Loucy (cell line): ENCODE data around the gene ZFAND3.

Experiments used
- H2AFZ ChIP-seq: fragments of 200-600 bp; sonication (generic); 2 replicates; pipeline ENCODE4 v1.6.0; 2016; ENCODE audit warnings: antibody characterized with exemption, mild to moderate bottlenecking, low read length, moderate library complexity
- H3F3A ChIP-seq: fragments of 200-600 bp; 2 replicates; pipeline ENCODE4 v1.6.0; 2016; ENCODE audit warnings: antibody characterized with exemption, low read depth, mild to moderate bottlenecking
- H3K27me3 ChIP-seq: fragments of 200-600 bp; sonication (generic); 2 replicates; pipeline ENCODE4 v1.6.1; 2014; ENCODE audit warnings: low read length, mild to moderate bottlenecking; ENCODE audit not compliant: insufficient read depth, poor library complexity, severe bottlenecking
- H3K36me3 ChIP-seq: fragments of 200-600 bp; sonication (generic); 2 replicates; pipeline ENCODE4 v1.6.1; 2016; ENCODE audit warnings: low read length; ENCODE audit not compliant: insufficient read depth
- H3K4me1 ChIP-seq: fragments of 200-600 bp; sonication (generic); 2 replicates; pipeline ENCODE4 v1.5.1; 2014; ENCODE audit warnings: low read length, mild to moderate bottlenecking; ENCODE audit not compliant: insufficient read depth, poor library complexity, severe bottlenecking
- H3K4me2 ChIP-seq: fragments of 200-600 bp; sonication (generic); 2 replicates; pipeline ENCODE4 v1.6.0; 2014; ENCODE audit warnings: antibody characterized with exemption, low read length, low read depth, mild to moderate bottlenecking; ENCODE audit not compliant: poor library complexity, severe bottlenecking
- H3K4me3 ChIP-seq: fragments of 200-600 bp; sonication (generic); 2 replicates; pipeline ENCODE4 v1.5.1; 2014; ENCODE audit warnings: low read length, mild to moderate bottlenecking, mixed read lengths; ENCODE audit not compliant: poor library complexity, severe bottlenecking
- H3K79me2 ChIP-seq: fragments of 200-600 bp; sonication (generic); 2 replicates; pipeline ENCODE4 v1.6.1; 2014; ENCODE audit warnings: low read length; ENCODE audit not compliant: insufficient read depth
- H3K9ac ChIP-seq: fragments of 200-600 bp; sonication (generic); 2 replicates; pipeline ENCODE4 v1.6.0; 2014; ENCODE audit warnings: mild to moderate bottlenecking, low read depth, low read length, moderate library complexity; ENCODE audit not compliant: poor library complexity, severe bottlenecking
- H3K9me2 ChIP-seq: fragments of 200-600 bp; sonication (generic); replicated peaks from 2 replicates; pipeline ENCODE4 v1.6.1; 2016; ENCODE audit warnings: low read depth, low read length, mixed read lengths
- H3K9me3 ChIP-seq: fragments of 200-600 bp; sonication (generic); 2 replicates; pipeline ENCODE4 v1.6.1; 2014; ENCODE audit warnings: mild to moderate bottlenecking, antibody characterized with exemption, low read length, low read depth; ENCODE audit not compliant: insufficient read depth
- H4K20me1 ChIP-seq: fragments of 200-600 bp; sonication (generic); 2 replicates; pipeline ENCODE4 v1.6.0; 2014; ENCODE audit warnings: antibody characterized with exemption, low read length, mild to moderate bottlenecking; ENCODE audit not compliant: insufficient read depth, poor library complexity, severe bottlenecking
- CTCF ChIP-seq: fragments of 200-600 bp; sonication (generic); conservative IDR thresholded peaks from 2 replicates; pipeline ENCODE4 v1.5.1; 2014; ENCODE audit warnings: mild to moderate bottlenecking, antibody characterized with exemption, low read length
- EZH2phosphoT487 ChIP-seq: fragments of 200-600 bp; IDR thresholded peaks from 2 replicates; pipeline ENCODE4 v1.6.1; 2018; ENCODE audit warnings: antibody characterized with exemption, mild to moderate bottlenecking, moderate library complexity, borderline replicate concordance

ZFAND3 gene

GRCh38 chr6:38162493-38163185, 343.1 kb downstream of the ZFAND3 start:
- Histone ChIP-seq H3K27me3 (no peaks in the 10 kb centered on the region), H3K9me2 (no peaks in the 10 kb centered on the region), H2AFZ (no peak overlapping the region), H3K4me1 (no peaks in the 10 kb centered on the region), H4K20me1 (no peaks in the 10 kb centered on the region), H3K4me2 (no peak overlapping the region), H3F3A (no peaks in the 10 kb centered on the region), H3K9ac (no peak overlapping the region), H3K36me3 (peaks cover 6% of the 10 kb centered on the region; the same call in 1 of the 2 replicates), H3K79me2 (no peaks in the 10 kb centered on the region), H3K9me3 (no peaks in the 10 kb centered on the region), H3K4me3 (no peak overlapping the region)
- TF ChIP-seq EZH2phosphoT487 (no peak), CTCF (no peak)

- H3K9ac ChIP-seq: no peak overlapping the region
- no peaks in the 10 kb centered on the region for H3K79me2 ChIP-seq
- peaks cover 8% of the 10 kb centered on the region; the same call in 1 of the 2 replicates for H3K36me3 ChIP-seq
- no peak overlapping the region for H3K4me2 ChIP-seq
- H3K4me1 ChIP-seq: no peaks in the 10 kb centered on the region
- H4K20me1 ChIP-seq: no peaks in the 10 kb centered on the region
- H3K9me3 ChIP-seq: no peaks in the 10 kb centered on the region
- H3K27me3 ChIP-seq: no peaks in the 10 kb centered on the region
- TF ChIP-seq CTCF: no peak
- TF ChIP-seq EZH2phosphoT487: no peak
- H3F3A ChIP-seq: no peaks in the 10 kb centered on the region
- H3K4me3 ChIP-seq: no peak overlapping the region
- no peak overlapping the region for H2AFZ ChIP-seq
- H3K9me2 ChIP-seq: no peaks in the 10 kb centered on the region
Observed at GRCh38 chr6:38163186-38164130, 343.9 kb downstream of the ZFAND3 start.

- no peaks in the 10 kb centered on the region for H3F3A ChIP-seq
- no peaks in the 10 kb centered on the region for H3K79me2 ChIP-seq
- no peak overlapping the region for H3K9ac ChIP-seq
- peaks cover 8% of the 10 kb centered on the region; the same call in 1 of the 2 replicates for H3K36me3 ChIP-seq
- H2AFZ ChIP-seq: no peak overlapping the region
- H3K4me3 ChIP-seq: no peak overlapping the region
- no peaks in the 10 kb centered on the region for H3K4me1 ChIP-seq
- H3K4me2 ChIP-seq: no peak overlapping the region
- H4K20me1 ChIP-seq: no peaks in the 10 kb centered on the region
- TF ChIP-seq EZH2phosphoT487 (no peak), CTCF (no peak)
- H3K27me3 ChIP-seq: no peaks in the 10 kb centered on the region
- H3K9me3 ChIP-seq: no peaks in the 10 kb centered on the region
- H3K9me2 ChIP-seq: no peaks in the 10 kb centered on the region
Observed at GRCh38 chr6:38164131-38164481, 344.6 kb downstream of the ZFAND3 start.
